ENCODE measurements around the gene KCNJ11. TPM values are rescaled to one million over a fixed set of nuclear protein-coding genes. Genes with fewer than 3 reads are reported as not detected.

The KCNJ11 gene
- total RNA-seq, 1 donor from 2014 or later: 0.70 TPM

- no peak for DNase-seq (ENCODE audit: low spot score)
Measured at GRCh38 chr11:17366495-17366894, 22.0 kb downstream of the KCNJ11 start.

GRCh38 chr11:17354601-17354991 is 33.9 kb downstream of the KCNJ11 start:
- DNase-seq (ENCODE audit: low spot score): peak; percentile 76

- DNase-seq (ENCODE audit: low spot score): no peak
Measured at GRCh38 chr11:17353821-17354600, 34.4 kb downstream of the KCNJ11 start.

GRCh38 chr11:17352950-17353820 is 35.3 kb downstream of the KCNJ11 start:
- DNase-seq (ENCODE audit: low spot score): peak; percentile 64

- peak; percentile 52 for DNase-seq (ENCODE audit: low spot score)
Measured at GRCh38 chr11:17351510-17352176, 36.8 kb downstream of the KCNJ11 start, which contains the start of gene NCR3LG1. Gene NCR3LG1, plus strand, starts transcription at chr11:17351800. Its CDS starts 170 bp downstream, at chr11:17351970.

- DNase-seq (ENCODE audit: low spot score): no peak
Measured at GRCh38 chr11:17351172-17351509, 37.3 kb downstream of the KCNJ11 start.

- no peak for DNase-seq (ENCODE audit: low spot score)
Measured at GRCh38 chr11:17350455-17351171, 37.8 kb downstream of the KCNJ11 start.

- no peak for DNase-seq (ENCODE audit: low spot score)
Measured at GRCh38 chr11:17347676-17348075, 40.8 kb downstream of the KCNJ11 start.

GRCh38 chr11:17343907-17344306 is 44.6 kb downstream of the KCNJ11 start:
- no peak for DNase-seq (ENCODE audit: low spot score)

GRCh38 chr11:17343257-17343656 is 45.2 kb downstream of the KCNJ11 start:
- no peak for DNase-seq (ENCODE audit: low spot score)

Other genes with a start within 250 kb of the KCNJ11 start
- 97.3 TPM for gene PIK3C2A, start 180.7 kb downstream of the KCNJ11 start, total RNA-seq
- gene NUCB2, start 111.9 kb downstream of the KCNJ11 start, total RNA-seq: 60.1 TPM
- 3.4 TPM for gene NCR3LG1, start 36.9 kb downstream of the KCNJ11 start, total RNA-seq
- gene ABCC8, start 88.2 kb upstream of the KCNJ11 start, total RNA-seq: 19.4 TPM
- 14.3 TPM for gene USH1C, start 155.8 kb upstream of the KCNJ11 start, total RNA-seq
- gene OTOG, start 158.6 kb upstream of the KCNJ11 start, total RNA-seq: 0.31 TPM